ENCODE data around the gene RMI1. TPM values are rescaled to one million over a fixed set of nuclear protein-coding genes. Genes with fewer than 3 reads are reported as not detected.
"Not testable (repeated sequence)": the region's sequence is repeated elsewhere in the genome, so short reads cannot be mapped to it uniquely, and the experiment has no call there.

Gene RMI1
- total RNA-seq, 4 donors from 2014 or later = 8.2 to 9.1 (median 8.4) TPM

DNA sequence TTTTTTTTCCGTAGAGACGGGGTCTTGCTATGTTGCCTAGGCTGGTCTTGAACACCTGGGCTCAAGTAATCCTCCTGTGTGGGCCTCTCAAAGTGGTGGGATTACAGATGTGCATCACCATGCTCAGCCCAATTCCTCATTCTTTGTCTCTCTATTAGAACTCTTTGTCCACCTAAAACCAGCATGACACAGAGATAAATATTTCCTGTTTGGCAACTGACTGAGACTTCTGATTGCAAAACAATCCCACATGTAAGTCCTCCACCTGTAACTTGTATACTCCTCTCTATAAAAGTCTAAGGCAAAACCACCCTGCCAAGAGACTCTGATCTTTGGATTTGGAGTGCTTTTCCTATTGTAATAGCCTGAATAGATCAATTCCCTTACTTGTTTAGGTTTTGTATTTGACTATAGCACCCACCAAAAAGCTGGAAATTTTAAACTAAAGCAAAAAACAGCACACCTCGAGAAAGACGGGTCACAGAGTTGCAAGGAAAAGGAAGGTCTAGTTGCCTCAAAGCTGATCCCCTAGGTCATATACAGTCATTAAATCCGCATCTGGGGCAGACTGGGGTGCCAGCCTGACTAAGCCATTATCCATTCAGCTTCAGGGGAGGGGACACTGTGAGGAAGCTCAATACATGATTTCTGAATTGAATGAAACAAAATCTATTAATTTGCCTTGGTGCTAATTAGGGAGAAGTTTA, 45.9 kb upstream of the RMI1 start:
- H3K4me3 ChIP-seq = no peak overlapping the region
- H3K36me3 ChIP-seq = peaks cover 0 to 14% (median 0%) of the 10 kb centered on the region in 3 donors
- H3K9me3 ChIP-seq = no peaks in the 10 kb centered on the region
- H3K27me3 ChIP-seq = no peaks in the 10 kb centered on the region
- TF ChIP-seq POLR2A (IDR thresholded peaks at IDR 0.05) = no peak
- TF ChIP-seq, protein P1, sequence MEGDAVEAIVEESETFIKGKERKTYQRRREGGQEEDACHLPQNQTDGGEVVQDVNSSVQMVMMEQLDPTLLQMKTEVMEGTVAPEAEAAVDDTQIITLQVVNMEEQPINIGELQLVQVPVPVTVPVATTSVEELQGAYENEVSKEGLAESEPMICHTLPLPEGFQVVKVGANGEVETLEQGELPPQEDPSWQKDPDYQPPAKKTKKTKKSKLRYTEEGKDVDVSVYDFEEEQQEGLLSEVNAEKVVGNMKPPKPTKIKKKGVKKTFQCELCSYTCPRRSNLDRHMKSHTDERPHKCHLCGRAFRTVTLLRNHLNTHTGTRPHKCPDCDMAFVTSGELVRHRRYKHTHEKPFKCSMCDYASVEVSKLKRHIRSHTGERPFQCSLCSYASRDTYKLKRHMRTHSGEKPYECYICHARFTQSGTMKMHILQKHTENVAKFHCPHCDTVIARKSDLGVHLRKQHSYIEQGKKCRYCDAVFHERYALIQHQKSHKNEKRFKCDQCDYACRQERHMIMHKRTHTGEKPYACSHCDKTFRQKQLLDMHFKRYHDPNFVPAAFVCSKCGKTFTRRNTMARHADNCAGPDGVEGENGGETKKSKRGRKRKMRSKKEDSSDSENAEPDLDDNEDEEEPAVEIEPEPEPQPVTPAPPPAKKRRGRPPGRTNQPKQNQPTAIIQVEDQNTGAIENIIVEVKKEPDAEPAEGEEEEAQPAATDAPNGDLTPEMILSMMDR (IDR thresholded peaks at IDR 0.05) = no peak
- H3K4me1 ChIP-seq = no peaks in the 10 kb centered on the region
- no peak overlapping the region for H3K27ac ChIP-seq
- no peak for DNase-seq

DNA sequence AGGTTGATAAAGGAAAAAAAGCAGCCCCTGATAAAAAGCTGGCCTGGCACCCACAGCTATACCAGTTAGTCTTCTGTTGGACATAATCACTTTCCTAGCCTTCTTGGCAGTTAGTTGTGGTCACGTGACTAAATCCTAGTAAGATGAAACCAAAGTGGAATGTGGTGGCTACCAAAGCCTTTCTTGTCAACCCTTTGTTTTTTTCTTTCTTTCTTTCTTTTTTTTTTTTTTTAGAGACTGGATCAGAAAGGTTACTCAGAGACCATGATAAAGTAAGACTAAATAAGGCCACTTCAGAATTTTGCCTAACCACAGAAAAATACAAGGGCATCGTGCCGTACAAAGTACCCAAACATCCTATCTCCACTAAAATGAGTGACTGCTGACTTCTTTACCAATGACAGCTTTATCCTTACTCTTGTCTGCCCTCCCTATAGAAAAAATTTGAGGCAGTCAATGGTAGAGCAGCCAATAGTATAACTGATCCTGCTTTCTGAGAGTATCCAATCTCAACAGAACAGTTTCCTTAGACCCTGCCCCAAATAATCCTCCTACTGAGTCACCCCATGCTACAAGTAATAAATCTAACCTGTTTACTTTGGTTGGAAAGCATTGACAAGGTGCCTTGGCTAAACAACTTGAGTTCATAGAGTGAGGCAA, 45.2 kb upstream of the RMI1 start:
- H3K36me3 ChIP-seq = peaks cover 0 to 21% (median 0%) of the 10 kb centered on the region in 3 donors
- H3K27me3 ChIP-seq = no peaks in the 10 kb centered on the region
- TF ChIP-seq POLR2A (IDR thresholded peaks at IDR 0.05) = no peak
- TF ChIP-seq, protein P1 (IDR thresholded peaks at IDR 0.05) = no peak
- no peak for DNase-seq
- no peak overlapping the region for H3K4me3 ChIP-seq
- H3K4me1 ChIP-seq = no peaks in the 10 kb centered on the region
- no peak overlapping the region for H3K27ac ChIP-seq
- H3K9me3 ChIP-seq = no peaks in the 10 kb centered on the region

GRCh38 chr9:83936523-83936922, 44.1 kb upstream of the RMI1 start:
- no peak for DNase-seq
- Histone ChIP-seq H3K9me3 (no peaks in the 10 kb centered on the region), H3K4me3 (no peak overlapping the region), H3K4me1 (no peaks in the 10 kb centered on the region), H3K36me3 (peaks cover 0 to 29% (median 0%) of the 10 kb centered on the region in 3 donors), H3K27me3 (no peaks in the 10 kb centered on the region), H3K27ac (no peak overlapping the region)
- TF ChIP-seq, protein P1 (IDR thresholded peaks at IDR 0.05) = no peak
- TF ChIP-seq POLR2A (IDR thresholded peaks at IDR 0.05) = no peak

DNA sequence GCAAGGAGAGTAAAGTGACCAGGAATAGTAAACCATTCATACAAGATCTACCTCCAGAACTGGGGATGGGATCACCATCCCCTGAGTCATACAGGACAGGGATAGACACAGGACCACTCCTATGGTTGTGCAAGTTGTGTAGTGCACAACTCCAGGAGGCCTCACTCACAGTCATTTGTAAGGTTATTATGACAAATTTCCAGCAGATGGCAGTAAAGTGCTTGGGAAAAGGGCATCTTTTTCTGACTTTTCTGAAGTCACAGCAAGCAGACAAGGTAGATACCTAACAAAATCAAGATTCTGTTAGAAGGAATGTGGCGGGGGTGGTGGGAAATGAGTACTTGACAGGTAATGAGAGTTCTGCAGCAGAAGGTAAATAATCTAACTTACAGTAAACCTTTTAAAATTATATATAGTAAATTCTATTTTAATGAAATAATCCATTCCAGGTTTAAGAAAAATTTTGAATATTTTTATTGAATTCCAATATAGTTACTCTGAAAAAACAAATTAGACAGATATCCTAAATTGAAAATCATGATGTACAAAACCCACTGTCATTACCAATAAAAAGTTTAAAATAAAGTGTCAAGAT, 42.6 kb upstream of the RMI1 start:
- H3K27me3 ChIP-seq = no peaks in the 10 kb centered on the region
- DNase-seq = peak in 1 of 3 donors; percentile 51
- H3K9me3 ChIP-seq = no peaks in the 10 kb centered on the region
- no peaks in the 10 kb centered on the region for H3K4me1 ChIP-seq
- no peak overlapping the region for H3K4me3 ChIP-seq
- peaks cover 0 to 42% (median 0%) of the 10 kb centered on the region in 3 donors for H3K36me3 ChIP-seq
- no peak overlapping the region for H3K27ac ChIP-seq
- TF ChIP-seq, protein P1 (IDR thresholded peaks at IDR 0.05) = peak; percentile 29 to 82 (median 74)
- no peak for TF ChIP-seq POLR2A (IDR thresholded peaks at IDR 0.05)

GRCh38 chr9:83940590-83941303, 39.9 kb upstream of the RMI1 start:
- Histone ChIP-seq H3K36me3 (peaks cover 0 to 61% (median 4%) of the 10 kb centered on the region in 3 donors), H3K4me3 (no peak overlapping the region), H3K9me3 (no peaks in the 10 kb centered on the region), H3K4me1 (no peaks in the 10 kb centered on the region), H3K27me3 (no peaks in the 10 kb centered on the region), H3K27ac (peak overlapping the region in 1 of 4 donors; percentile 1)
- DNase-seq = peak in 1 of 3 donors; percentile 54
- no peak for TF ChIP-seq POLR2A (IDR thresholded peaks at IDR 0.05)
- TF ChIP-seq, protein P1 (IDR thresholded peaks at IDR 0.05) = no peak

DNA sequence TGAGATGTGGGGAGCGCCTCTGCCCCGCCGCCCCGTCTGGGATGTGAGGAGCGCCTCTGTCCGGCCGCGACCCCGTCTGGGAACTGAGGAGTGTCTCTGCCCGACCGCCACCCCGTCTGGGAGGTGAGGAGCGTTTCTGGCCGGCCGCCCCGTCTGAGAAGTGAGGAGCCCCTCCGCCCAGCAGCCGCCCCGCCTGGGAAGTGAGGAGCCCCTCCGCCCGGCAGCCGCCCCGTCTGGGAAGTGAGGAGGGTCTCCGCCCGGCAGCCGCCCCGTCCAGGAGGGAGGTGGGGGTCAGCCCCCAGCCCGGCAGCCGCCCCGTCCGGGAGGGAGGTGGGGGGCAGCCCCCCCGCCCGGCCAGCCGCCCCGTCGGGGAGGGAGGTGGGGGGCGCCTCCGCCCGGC, 32.5 kb upstream of the RMI1 start:
- not testable (repeated sequence) for DNase-seq, H3K9me3 ChIP-seq, H3K27me3 ChIP-seq, H3K4me3 ChIP-seq, H3K4me1 ChIP-seq, H3K27ac ChIP-seq
- H3K36me3 ChIP-seq = peaks cover 0 to 53% (median 4%) of the 10 kb centered on the region in 3 donors

Data from Peyer's patch (tissue), 4 donors.